GM12874 (cell line): ENCODE data around the gene PDLIM3.

Source experiments
- CTCF ChIP-seq: IDR thresholded peaks from 2 replicates; pipeline ENCODE4 v1.5.1; 2011; ENCODE audit warnings: low read depth, mild to moderate bottlenecking, control low read depth, low read length, moderate library complexity; ENCODE audit not compliant: insufficient read depth

Gene PDLIM3

GRCh38 chr4:185564349-185564748, 29.0 kb upstream of the PDLIM3 start:
- no peak for TF ChIP-seq CTCF

- TF ChIP-seq CTCF, result no peak
Measured at GRCh38 chr4:185562531-185562930, 27.2 kb upstream of the PDLIM3 start.

GRCh38 chr4:185560316-185560715, 25.0 kb upstream of the PDLIM3 start:
- no peak for TF ChIP-seq CTCF

GRCh38 chr4:185559915-185560281, 24.6 kb upstream of the PDLIM3 start:
- TF ChIP-seq CTCF, result no peak

- TF ChIP-seq CTCF, result no peak
Measured at GRCh38 chr4:185554365-185555126, 19.2 kb upstream of the PDLIM3 start.

GRCh38 chr4:185552254-185552653, 16.9 kb upstream of the PDLIM3 start:
- TF ChIP-seq CTCF, result no peak

GRCh38 chr4:185550933-185551332, 15.6 kb upstream of the PDLIM3 start:
- TF ChIP-seq CTCF, result no peak
